ENCODE measurements around the gene LY6G5C.
A peak's percentile ranks its signal among the peaks of the same experiment; 100 is the strongest.

LY6G5C gene

DNA sequence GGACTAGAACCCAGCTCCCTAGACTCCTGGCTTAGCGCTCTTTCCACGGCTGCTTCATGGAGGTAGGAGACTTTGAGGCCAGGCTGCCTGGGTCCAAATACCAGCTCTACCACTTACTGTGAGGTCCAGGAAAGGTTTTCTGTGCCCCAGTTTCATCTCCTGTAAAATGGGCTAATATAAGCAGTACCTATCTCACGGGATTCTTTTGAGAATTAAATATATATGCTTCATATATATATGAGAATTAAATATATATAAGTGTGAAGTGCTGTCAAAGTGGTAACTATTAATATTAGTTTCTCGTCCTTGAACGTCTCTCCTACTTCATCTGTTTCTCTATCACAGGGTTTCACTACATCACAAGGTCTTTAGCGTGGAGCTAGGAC lies 10.2 kb upstream of the LY6G5C start:
- no peak for DNase-seq (ENCODE audit: low spot score)
- TF ChIP-seq, protein P1, sequence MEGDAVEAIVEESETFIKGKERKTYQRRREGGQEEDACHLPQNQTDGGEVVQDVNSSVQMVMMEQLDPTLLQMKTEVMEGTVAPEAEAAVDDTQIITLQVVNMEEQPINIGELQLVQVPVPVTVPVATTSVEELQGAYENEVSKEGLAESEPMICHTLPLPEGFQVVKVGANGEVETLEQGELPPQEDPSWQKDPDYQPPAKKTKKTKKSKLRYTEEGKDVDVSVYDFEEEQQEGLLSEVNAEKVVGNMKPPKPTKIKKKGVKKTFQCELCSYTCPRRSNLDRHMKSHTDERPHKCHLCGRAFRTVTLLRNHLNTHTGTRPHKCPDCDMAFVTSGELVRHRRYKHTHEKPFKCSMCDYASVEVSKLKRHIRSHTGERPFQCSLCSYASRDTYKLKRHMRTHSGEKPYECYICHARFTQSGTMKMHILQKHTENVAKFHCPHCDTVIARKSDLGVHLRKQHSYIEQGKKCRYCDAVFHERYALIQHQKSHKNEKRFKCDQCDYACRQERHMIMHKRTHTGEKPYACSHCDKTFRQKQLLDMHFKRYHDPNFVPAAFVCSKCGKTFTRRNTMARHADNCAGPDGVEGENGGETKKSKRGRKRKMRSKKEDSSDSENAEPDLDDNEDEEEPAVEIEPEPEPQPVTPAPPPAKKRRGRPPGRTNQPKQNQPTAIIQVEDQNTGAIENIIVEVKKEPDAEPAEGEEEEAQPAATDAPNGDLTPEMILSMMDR (IDR thresholded peaks at IDR 0.05; ENCODE audit: extremely low read depth, insufficient read depth, missing control alignments): no peak
- in situ Hi-C loops (cut with MboI; ENCODE audit: low pct_unique_long_range_greater_than_20kb, low sequenced_read_pairs, unreplicated experiment): no loop called here

DNA sequence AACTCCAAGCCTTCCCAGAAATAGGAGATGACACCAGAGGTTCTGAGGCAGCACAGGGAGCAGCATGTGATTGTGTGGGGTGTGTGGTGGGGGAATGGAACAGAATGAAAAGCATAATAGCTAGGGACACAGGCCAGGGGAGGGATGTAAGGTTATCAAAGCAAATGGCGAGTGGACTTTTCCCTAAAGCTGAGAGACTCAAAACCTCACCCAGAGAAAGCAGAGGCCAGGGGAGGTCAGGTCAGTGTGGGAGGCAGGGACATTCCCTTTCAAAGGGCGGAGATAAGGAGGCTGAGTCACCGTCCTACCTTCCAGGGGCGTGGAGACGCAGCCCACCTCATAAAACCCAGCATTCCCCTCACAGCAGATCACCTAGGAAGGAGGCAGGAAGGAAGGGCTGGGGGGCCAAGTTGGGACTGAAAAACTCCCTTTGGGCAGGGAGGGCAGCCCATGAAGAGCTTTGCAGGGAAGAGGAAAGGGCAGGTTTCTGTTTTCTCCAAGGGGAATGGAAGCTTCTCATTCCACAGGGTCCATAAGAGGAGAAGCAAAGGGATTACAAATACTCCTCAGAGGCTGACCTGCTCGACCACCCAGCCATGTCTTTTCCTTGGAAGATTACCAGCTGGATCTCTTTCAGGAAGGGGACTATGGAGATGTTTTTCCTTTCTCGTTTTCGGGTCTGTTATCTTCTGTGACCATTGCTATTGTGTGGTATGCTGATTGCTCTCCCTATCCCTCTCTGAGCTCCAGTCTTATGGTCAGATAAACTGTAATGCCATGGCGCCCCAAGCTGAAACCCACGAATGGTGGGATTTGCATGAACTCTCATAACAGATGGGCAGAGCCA lies 9.6 kb upstream of the LY6G5C start:
- TF ChIP-seq, protein P1 (IDR thresholded peaks at IDR 0.05; ENCODE audit: extremely low read depth, insufficient read depth, missing control alignments): no peak
- no peak for DNase-seq (ENCODE audit: low spot score)
- in situ Hi-C loops (cut with MboI; ENCODE audit: low pct_unique_long_range_greater_than_20kb, low sequenced_read_pairs, unreplicated experiment): no loop called here

DNA sequence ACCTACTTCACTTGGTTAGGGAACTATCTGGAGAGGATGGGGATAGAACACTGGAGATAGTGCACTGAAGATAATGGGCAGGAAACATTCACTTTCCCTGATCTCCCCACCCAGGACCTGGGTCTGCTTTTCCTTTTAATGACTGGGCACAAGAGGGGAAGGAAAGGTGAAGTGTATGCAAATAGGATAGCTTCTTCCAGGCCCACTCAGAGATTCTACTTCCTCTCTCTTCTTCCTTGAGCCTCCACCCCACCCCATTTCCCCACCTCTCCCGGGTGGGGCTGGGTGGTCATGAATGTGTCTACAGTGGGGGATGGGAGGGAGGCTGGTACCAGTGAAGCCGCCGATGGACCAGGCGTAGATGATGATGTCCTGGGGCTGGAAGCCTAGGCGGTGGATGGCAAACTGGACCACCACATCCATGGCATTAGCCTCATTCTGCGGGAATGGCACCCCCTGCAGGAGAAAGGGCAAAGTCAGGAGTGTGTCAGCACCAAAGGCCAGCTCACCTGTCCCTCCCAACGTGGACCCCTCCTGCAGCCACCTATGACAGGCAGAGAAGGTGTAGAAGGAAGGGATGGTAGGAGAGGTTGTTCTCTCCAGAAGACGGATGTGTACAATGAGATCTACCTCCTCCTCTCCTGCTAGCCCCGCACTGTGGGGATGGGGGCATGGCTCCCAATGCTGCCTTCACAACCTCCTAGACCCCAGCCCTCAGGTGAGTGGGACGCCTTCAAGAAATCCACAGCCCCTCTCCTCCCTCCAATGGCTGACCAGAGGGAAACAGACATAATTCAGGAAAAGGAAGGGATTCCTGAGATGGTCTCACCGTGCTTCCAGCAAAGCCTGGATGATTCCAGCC lies 8.6 kb upstream of the LY6G5C start:
- no peak for DNase-seq (ENCODE audit: low spot score)
- TF ChIP-seq, protein P1 (IDR thresholded peaks at IDR 0.05; ENCODE audit: extremely low read depth, insufficient read depth, missing control alignments): peak; percentile 48
- in situ Hi-C loops (cut with MboI; ENCODE audit: low pct_unique_long_range_greater_than_20kb, low sequenced_read_pairs, unreplicated experiment): no loop called here

DNA sequence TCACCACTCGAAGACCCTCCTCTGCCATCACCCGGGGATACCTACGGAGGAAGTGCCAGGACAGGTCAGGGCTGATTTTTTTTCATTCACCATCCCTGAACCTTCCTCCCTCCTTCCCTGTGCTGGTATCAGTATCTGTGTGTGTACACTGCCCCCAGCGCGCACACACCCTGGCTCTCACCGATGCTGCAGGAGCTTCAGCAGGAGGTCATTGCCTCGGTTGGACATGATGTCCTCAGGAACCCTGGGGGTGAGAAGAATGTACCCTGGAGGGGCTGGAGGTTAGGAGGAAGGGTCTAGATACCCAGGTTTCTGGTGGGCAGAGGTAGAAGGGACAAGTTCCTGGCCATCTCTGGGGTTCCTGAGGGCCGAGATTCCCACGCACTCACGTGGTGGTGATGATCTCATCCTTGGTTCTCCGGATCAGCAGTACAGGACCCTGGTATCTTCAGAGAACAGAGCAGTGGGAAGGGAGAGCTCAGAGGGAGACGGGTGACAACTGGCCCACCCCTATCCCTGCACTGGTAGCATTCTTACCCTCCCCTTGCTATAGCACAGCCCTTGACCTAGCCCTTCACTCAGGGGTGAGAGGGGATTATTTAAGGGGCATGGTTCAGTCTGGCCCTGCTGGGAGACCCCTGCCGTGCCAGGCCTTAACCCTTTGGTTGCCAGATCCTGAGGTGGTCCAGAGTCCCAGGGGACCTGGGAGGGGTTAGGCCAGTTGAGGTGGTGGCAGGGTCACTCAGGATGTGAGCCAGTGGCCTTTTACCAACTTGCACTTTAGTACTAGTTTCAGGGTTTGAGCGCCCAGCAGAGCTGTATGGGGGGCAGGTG lies 7.2 kb upstream of the LY6G5C start:
- TF ChIP-seq, protein P1 (IDR thresholded peaks at IDR 0.05; ENCODE audit: extremely low read depth, insufficient read depth, missing control alignments): no peak
- DNase-seq (ENCODE audit: low spot score): no peak
- in situ Hi-C loops (cut with MboI; ENCODE audit: low pct_unique_long_range_greater_than_20kb, low sequenced_read_pairs, unreplicated experiment): no loop called here

DNA sequence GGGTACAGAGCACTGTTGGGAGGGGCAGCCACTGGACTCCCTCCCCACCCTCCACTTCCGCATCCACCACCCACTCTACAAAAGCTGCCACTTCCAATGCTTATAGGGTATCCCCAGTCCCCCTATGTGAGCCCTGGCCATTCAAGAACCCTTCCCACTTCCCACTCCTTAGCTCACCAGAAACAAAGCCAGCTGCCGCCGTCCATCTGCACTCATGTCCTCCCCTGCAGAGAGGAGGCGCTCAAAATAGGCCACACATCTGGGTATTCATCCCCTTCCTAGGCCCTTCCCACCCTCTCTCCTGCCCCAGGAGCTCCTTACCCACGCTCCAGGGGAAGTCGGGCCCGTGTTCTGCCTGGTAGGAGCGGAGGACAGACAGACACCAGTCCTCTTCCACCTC lies 6.5 kb upstream of the LY6G5C start:
- TF ChIP-seq, protein P1 (IDR thresholded peaks at IDR 0.05; ENCODE audit: extremely low read depth, insufficient read depth, missing control alignments): no peak
- no peak for DNase-seq (ENCODE audit: low spot score)
- in situ Hi-C loops (cut with MboI; ENCODE audit: low pct_unique_long_range_greater_than_20kb, low sequenced_read_pairs, unreplicated experiment): no loop called here

DNA sequence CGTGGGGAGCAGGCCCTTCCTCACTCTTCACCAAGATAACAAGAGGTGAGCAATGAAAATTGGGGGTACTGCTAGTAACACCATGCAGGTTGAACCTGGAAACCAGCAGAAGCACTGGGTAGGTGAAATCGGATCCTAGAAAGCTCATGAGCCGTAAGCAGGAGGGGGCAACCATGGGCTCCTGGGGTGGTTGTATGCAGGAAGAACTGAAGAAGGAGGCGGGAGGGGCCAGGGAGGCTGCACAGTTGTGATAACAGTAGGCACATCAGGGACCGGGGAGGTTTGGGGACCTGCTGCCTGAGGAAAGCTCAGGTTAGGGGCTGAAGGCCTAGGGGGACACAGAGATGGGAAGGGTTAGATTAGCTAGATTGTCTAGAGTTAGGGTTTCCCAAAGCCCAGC lies 5.6 kb upstream of the LY6G5C start:
- no peak for DNase-seq (ENCODE audit: low spot score)
- in situ Hi-C loops (cut with MboI; ENCODE audit: low pct_unique_long_range_greater_than_20kb, low sequenced_read_pairs, unreplicated experiment): no loop called here
- TF ChIP-seq, protein P1 (IDR thresholded peaks at IDR 0.05; ENCODE audit: extremely low read depth, insufficient read depth, missing control alignments): no peak
